ENCODE results near the gene TNRC18.
"Not testable (repeated sequence)": the region's sequence is repeated elsewhere in the genome, so short reads cannot be mapped to it uniquely, and the experiment has no call there.

Gene TNRC18

DNA sequence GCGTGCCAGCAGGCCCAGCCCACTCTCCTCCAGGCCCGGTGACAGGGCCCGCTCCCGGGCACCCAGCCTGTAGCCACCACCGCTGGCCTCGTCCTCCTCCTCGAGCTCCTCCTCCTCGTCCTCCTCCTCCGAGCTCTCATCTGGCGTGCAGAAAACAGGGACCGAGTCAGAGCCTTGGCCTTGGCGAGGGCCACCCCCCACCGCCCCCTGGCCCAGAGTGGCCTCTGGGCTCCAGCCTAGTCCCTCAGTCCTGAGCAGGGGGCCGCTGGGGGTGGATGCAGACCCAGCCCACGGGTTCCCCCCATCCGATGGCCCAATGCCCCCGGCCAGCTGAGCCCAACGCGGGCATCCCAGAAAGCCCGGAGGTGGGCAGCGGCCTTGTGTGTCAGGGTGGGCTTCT is 78.0 kb downstream of the TNRC18 start:
- no peak for DNase-seq

DNA sequence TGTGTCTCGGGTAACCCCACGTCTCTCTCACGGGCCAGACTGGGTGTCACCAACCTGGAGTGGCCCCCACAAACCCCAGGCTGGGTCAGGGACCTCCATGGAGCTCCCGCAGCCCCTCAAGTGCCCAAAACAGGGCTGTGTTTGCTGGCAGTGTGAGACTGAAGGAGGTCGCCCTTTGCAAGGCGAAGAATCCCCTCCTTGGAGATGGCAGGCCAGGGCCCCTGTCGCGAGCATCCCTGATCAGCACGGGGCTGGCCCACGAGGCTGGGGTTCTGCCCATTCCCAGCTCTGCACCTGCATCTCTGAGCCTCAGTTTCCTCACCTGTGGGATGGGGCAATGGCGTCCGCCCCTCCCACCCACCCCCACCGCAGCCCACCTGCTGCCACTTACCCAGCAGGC is 78.5 kb downstream of the TNRC18 start:
- DNase-seq: no peak

DNA sequence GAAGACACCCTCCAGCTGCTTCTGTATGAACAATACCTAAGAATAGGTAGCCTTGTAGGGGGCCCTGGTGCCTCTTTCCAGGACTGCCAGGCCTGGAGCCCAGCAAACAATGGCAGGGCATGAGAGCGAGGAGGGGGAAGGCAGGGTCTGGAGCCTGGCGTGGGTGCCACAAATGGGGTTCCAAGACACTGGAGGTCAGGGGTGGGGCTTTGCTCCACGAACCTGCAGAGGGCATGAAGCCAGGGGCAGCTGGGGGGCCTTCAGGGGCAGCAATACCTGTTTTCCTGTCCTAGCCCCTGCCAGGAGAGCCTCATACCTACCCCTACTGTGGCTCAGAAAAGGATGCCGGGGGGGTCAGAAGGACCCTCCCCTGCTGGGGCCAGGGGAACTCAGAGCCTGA is 79.3 kb downstream of the TNRC18 start:
- no peak for DNase-seq

DNA sequence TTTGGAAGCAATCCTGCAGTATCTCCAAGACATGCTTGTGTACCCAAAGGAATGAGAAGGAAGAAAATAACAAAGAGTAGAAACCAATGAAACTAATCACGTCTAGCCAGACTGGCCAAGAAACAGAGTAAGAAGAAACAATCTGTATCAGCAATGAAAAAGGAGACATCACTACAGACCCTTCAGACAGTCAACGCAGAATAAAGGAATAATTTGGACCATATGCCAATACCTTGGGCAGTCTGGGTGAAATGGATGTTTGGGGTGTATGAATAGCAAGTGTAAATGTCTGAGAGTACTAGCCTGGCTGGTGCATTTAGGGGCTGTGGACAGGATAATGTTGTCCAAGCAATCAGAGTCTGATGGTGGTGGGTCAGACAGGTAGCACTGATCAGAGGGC is 79.8 kb downstream of the TNRC18 start:
- DNase-seq: no peak

DNA sequence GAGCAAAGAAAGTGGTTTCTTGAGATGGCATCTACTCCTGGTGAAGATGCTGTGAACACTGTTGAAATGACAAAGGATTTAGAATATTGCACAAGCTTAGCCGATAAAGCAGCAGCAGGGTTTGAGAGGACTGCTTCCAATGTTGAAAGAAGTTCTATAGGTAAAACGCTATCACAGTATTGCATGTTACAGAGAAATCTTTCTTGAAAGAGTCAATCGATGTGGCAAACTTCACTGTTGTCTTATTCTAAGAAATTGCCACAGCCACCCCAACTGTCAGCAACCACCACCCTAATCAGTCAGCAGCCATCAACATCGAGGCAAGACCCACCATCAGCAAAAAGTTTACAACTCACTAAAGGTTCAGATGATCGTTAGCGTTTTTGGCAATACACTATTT is 81.0 kb downstream of the TNRC18 start:
- DNase-seq: no peak

DNA sequence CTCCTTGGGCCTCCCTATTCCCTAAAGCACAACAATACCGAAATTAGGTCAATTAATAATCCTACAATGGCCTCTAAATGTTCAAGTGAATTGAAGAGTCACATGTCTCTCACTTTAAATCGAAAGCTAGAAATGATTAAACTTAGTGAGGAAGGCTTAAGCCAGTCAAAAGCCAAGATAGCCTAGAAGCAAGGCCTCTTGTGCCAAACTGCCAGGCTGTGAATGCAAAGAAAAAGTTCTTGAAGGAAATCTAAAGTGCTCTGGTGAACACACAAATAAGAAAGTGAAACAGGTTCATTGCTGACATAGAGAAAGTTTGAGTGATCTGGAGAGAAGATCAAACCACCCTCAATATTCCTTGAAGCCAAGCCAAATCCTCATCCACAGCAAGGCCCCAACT is 83.7 kb downstream of the TNRC18 start:
- no peak for DNase-seq

DNA sequence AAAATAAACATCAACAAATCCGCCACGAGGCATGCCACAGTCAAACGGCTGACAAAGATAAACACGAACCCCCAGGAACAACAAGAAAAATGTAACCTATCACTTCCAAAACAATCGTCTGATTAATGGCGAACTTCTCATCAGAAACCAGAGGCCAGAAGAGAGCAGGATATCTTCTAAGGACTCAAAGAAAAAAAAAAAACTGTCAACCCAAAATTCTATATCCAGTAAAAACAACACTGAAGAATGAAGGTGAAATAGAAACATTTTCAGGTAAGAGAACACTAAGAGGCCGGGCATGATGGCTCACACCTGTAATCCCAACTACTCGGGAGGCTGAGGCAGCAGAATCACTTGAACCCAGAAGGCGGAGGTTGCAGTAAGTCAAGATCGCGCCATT is 86.6 kb downstream of the TNRC18 start:
- no peak for DNase-seq

DNA sequence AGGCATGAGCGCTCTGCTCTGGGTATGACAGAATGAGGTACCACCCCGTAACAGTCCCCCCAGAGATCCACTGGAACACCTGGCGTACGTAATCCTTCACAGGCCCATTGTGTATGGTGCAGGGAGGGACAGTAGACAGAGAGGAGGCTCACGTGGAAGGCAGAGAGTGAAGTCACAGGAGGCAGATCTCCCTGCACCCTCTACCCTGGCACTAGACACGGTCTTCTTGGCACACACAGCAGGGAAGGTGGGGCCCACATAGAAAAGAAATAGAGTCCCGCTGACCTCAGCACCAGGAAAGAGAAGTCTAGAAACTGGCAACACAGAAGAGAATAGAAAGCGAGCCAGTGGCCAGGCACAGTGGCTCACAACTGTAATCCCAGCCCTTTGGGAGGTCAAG is 89.0 kb downstream of the TNRC18 start:
- DNase-seq: no peak

DNA sequence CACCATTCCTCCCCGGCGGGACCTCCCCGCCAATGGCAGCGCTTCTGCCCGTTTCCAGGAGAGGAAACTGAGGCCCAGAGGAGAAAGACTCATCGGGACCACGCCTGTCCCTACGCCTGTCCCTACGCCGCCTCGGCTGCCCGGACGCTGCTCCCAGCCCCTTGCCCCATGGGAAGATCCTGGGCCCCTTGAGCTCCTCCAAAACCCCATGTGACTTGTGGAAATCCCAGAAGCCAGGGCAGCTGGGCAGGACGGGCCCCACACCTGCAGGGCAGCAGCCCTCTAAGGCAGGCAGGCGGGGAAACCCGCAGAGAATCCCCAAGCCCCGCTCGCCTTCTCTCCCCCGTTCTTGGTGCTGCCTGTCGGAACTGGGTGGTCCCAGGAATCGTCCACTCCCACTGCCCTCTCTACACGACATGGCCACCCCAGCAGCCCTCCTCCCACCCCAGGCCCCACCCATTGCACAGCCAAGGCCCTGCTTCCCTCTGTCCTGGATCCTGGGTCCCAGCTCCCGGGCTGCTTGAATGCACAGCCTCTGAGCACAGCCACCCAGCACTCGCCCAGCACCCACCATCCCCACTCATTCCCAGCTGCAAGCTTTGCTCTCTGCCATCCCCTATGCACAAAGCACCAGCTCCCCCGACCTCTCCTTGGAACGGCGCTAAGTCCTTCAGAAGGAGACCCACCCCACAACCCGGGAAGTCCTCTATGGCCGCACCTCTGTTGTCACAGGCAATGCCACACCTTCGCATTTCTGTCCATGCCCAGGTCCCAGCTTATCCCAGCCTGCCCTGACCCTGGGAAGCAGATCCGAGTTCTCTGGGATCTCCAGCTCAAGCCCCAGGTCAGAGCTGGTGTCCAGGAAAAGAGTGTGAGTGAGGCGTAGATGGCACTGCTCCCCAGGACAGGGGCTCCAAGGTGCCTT is 90.3 kb downstream of the TNRC18 start:
- no peak for DNase-seq

DNA sequence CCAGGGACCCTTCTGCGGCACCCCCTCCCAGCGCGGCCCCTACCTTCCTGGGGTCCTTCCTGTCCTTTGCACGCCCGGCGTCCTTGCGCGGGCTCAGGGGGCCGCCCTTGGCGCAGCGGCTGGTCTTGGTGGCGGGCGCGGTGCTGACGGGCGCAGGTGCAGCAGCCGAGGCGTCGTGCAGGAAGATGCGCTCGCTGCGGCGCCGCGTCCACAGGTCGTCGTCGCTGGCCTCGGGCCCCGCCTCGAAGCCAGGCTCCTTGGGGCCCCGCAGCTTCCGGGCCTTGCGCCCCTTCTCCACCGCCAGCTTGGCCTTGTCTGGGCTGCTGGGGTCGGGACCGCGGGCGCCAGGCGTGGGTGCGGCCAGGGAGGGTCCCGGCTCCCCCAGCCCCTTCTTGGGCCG is 91.1 kb downstream of the TNRC18 start:
- DNase-seq: no peak

DNA sequence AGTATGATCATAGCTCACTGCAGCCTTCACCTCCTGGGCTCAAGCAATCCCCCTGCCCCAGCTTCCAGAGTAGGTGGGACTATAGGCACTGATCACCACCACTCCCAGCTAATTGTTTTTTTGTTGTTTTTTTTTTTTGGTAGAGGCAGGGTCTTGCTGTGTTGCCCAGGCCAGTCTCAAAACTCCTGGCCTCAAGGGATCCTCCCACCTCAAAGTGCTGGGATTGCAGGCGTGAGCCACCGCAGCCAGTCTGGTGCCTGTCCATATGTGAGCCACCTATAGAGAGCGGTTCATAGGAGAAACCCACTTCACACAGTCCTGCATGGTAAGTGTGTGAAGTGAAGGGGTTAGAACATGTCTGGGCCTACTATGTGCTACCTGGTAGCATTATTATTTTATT is 93.3 kb downstream of the TNRC18 start:
- DNase-seq: no peak

DNA sequence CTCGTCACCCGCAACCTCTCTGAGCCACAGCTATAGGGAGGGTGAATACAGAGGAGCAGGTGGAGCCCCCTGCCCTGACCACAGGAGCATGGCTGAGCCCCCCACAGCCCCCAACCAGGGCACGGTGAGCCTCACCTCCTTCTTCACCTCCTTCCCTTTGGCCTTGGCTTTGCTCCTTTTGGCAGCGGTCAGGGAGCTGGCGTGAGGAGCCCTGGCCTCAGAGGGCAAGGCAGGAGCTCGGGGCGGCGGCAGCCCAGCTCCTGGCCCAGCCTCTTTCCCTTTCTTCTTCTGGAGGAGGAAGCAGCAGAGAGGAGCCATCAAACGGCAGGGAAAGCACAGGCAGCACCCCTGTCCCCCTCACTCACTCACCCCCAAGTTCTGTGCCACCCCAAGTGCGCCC is 98.7 kb downstream of the TNRC18 start:
- no peak for DNase-seq

DNA sequence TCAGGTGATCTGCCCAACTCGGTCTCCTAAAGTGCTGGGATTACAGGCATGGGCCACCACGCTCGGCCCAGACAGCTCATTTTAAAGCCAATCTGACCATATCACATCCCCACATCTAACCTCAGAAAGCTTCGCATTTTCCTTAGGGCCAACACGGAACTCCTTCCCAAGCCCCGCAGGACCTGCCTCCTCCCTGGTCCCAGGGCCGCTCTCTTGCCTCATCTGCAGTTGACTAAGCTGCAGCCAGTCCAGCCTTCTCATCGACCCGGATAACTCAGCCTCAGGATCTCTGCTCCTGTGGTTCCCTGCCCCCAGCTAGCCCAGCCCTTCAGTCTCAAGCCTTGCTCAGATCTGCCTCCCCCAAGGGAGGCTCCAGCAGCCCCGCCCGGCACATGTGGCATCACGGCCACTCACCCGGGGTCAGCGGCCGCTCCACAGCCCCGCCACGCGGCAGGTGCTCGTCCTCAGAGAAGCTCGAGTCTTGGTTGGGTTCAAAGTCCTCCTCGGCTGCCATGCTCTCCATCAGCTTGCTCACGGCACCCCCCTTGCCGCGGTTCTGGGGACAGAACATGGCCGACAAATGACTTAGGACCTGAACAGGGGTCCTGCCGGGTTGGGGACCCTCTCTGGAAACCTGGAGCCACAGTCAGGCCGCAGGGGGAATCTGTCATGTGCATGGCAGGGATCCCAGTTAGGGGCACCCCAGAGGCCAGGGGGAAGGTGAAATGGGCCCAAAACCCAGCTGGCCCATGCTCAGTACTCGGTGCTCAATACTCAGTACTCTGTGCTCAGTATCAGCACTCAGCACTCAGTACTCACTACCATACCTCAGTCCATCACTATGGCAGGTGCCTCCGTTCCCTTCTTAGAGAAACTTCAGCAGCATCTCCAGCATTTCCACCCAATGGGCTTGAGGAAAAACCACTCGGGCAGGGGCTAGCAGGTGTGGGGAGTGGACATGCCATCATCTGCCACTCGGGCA is 99.5 kb downstream of the TNRC18 start:
- DNase-seq: not testable (repeated sequence)

DNA sequence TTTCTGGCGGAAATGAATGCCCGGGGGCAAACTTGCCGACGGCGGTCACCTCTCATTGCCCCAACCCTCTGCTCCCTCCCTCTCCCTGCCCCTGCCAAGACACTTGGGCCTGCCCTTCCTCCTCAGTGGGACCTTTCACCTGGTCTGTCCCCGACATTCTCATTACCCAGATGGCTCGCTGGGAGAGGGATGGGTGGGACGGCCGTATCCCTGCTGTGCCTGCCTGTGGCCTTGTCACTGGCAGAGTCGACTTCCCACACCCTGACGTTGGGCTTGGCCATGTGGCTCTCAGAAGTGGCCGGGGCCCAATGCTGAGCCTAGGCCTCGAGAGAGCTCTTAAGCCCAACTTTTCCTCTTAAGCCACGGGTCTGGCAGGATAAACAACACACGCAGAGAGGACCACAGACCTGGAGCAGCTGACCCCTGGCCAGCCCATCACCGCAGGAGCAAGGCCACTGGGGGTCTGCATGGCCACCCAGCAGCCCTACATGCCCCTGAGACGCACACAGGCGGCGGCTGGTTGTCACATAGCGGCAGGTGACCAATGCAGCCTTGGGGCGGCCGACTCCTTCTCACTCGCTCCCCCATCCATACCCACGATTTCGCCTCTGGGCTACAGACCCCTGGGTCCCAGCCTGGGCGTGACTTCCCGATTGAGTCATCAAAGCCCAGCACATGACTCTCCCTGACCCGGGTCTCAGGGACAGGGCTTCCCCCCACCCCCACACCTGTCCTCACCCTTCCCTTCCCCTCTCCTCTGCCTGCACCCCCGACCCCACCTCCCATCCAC is 100.8 kb downstream of the TNRC18 start:
- DNase-seq: no peak

DNA sequence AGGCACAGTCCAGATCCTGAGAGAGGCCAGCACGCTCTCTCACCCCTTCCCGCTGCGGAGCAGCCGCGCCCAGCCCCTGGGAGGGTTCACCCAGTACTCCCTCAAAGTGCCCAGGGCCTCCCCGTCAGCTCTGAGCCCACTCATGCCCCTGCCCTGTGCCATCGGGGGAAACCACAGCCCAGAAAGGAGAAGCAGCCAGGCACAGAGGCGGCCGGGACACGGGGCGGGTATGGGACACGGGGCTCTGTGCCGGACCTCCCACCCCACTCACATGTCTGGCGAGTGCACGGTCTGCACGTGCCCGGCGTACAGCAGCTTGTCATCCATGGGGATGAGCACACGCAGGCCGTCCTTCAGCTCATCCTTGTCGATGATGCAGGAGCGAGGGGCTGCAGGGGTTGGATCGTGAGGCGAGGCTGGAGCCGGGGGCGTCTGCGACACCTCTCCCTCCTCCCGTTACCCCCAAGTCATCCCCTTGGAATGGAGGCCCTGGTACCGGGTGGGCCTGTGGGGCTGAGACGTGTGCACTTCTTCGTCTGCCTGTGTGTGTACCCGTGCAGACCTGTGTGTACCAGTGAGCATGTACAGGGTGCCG is 102.7 kb downstream of the TNRC18 start:
- DNase-seq: no peak

DNA sequence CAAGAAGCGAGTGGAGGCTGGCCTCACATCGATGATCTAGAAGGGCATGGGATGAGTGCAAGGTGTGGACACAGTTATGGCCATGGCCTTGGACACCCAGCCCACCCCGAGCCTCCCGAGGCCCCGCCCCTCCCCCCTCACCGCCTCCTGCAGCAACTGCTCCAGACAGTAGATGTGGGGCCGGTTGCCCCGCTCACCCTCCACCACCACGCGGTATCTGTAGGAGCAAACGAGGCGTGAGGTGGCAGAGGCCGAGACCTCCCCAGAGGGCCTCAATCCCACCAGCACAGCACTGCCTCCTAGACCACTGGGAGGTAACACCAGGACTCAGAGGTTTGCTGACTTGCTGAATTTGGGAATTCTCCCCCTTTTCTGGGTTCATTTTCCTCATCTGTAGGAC is 103.2 kb downstream of the TNRC18 start:
- DNase-seq: no peak

DNA sequence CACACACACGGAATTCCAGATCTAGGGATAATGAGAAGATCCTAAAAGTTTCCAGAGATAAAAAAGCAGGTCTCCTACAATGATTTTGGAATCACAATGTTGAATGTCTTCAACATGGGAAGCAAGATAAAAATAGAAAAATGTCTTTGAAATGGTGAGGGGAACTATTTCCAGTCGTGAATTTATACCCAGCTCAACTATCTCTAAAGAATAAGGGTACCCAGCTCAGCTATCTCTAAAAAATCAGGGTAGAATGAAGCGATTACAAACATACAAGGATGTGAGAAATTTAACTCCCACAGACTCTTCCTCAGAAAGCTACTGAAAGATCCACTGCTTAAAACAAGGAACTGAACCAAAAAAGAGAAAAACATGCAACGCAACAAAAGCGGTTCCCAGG is 105.0 kb downstream of the TNRC18 start:
- DNase-seq: not testable (repeated sequence)

DNA sequence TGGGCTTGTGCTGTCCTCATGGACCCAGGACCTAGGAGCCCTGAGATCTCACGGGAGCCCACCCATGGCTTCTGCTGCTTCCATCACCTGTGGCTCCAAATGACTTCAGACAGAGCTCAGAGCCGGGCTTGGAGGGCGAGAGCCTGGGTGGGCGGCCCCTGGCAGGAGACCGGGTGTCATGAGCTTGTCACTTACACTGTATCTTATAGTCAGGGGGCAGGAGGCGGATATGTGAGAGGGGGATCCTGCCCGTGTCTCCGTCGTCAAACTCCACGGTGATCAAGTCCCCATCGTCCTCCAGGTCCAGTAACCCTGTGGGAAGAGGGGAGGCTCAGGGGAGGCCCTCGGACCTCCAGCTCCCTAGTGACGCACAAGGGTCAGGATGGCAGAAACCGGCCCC is 107.9 kb downstream of the TNRC18 start:
- no peak for DNase-seq

DNA sequence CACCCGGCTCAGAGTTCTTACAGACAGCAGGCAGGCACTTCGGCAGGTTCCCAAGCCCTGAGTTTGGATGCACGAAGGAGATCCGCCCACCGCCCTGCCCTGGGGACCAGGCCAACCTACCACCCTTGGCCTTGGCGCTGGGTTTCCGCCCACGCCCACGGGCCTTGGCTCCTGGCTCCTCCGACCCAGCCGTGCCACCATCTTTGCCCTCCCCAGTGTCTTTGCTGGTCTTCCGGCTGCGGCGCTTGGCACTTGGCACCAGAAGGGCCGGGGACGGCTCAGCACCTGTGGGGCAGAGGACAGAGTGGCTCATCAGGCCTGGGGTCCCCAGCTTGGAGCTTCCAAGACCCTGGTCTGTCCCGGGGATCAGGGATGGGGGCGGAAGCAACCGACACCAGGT is 108.8 kb downstream of the TNRC18 start:
- no peak for DNase-seq

DNA sequence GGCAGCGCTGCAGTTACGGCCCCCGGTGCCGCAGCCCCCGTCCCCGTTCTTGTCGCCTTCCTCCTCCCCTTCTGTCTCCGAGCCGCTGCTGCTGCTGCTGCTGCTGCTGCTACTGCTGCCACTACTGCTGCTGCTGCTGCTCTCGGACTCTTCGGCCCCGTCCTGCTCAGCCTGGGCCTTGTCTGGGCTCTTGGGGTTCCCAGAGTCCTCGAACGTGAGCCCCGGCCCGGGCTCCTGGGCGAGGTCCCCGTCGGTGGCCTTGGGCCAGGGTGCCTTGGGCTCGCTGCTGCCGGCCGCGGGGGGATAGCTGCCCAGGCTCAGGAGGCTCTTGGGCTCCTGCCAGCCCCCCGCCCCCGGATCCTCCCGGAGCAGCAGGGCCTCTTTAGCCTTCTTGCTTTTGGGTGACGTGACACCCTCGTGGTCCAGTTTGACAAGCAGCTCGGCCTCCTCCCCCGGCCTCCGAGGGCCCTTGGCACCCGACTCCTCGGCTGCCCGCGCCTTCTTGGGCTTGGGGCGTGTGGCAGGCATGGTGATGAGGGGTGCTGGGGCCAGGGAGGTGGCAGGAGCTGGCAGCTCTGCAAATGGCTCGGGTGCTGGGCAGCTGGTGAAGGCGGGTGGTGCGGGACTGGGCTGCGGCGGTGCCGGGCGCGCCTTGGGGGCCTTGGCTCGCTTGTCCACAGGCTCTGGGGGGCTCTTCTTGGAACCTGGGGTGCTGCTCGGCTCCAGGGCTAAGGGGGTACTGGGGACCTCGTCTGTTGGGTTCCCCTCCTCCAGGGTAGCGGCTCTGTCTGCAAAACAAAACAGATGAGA is 110.4 kb downstream of the TNRC18 start:
- DNase-seq: not testable (repeated sequence)

DNA sequence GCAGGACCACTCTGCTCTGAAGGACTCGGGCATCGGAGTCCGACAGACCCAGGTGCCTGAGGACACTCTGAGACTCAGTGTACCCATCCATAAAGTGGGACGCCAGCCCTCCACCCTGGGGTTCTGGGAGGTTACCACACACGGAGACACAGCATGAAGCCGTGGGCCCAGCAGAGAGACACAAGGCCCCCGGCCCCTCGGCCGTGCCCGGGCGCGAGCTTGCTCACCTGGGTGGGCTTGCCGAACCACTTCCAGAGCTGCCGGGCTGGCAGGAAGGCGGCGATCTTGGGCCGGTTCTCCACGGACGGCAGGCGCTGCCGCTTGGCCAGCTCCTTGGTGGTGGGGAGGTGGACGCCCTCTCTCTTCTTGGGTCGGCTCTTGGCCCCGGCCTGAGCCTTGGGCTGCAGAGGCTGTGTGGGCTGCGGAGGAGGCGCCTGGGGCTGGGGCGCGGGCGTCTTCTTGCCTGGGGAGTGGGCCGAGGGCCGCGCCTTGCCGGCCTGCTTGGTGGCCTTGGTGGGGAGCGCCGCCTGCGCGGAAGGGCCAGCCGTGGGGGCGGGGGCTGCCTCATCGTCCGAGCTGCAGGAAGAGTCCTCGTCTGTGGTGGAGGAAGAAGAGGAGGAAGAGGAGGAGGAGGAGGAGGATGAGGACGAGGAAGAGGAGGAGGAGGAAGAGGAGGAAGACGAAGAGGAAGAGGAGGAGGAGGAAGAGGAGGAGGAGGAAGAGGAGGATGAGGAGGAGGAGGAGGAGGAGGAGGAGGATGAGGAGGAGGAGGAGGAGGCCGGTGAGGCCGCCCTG is 111.2 kb downstream of the TNRC18 start:
- DNase-seq: not testable (repeated sequence)

All from stimulated activated CD4-positive, alpha-beta T cell treated with anti-CD3 and anti-CD28 coated beads, Interleukin-4, amount 100 ng/mL, for 24 hours (primary cell).